HG02885 (cell line): ENCODE measurements around the gene KIT.

Source experiments
- ATAC-seq: cut with Tn5 transposase; IDR thresholded peaks from one replicate; pipeline ENCODE4 v1.9.1; 2021; ENCODE audit warnings: mild to moderate bottlenecking; ENCODE audit not compliant: unreplicated experiment, poor library complexity

The KIT gene

DNA sequence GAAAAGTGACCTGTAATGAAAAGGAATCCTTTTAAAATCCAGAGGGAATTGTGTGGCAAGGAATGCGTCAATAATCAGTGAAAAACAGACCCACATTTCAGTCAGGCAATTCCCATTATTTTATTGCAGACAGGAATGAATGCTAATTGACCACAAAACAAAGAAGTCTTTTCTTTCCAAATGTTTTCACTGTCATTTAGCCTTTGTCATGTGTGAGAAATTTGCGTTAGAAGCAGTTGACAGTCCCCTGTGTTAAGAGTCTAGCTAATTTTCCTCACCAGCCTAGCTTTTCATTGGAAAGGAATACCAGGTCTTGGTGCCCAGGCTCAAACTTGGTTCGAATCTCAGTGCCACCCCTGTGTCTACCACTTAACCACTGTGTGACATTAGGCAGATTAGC is 83.4 kb downstream of the KIT start:
- ATAC-seq: no peak

DNA sequence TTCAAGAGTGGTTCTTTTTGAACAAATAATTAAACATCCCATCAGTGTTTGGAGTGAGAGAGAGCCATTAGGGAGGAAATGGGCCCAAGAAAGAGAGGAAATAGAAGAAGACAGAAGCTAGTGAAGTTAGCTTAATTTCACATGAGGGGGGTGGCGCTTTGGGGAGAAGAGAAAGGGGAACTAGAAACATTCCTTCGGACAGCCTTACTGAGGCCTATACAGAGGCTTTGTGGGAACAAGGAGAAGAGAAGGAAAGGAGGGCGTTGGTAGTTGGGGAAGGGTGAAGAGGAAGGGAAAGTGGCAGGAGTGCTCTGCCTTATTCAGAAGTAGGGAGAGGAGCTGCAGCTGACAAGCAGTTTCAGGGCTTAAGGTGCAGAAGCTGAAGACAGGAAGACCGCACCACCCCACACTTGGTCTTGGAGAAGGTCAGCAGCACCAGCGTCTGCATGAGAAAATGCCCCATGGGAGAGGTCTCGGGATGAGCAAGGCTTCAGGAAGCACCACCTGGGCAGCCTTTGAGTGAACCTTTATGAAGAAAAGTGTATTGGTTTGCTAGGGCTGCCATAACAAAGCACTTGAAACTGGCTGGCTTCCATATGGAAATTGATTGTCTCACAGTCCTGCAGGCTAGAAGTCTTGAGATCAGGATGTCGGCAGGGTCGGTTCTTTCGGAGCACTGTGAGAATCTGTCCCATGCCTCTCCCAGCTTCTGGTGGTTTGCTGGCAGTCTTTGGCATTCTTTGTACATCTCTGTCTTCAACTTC is 85.1 kb downstream of the KIT start:
- no peak for ATAC-seq

- no peak for ATAC-seq
These were observed 85.8 kb downstream of the KIT start for GRCh38 chr4:54743562-54743961.

GRCh38 chr4:54744487-54744886 is 86.7 kb downstream of the KIT start:
- no peak for ATAC-seq

GRCh38 chr4:54745031-54745770 is 87.4 kb downstream of the KIT start:
- ATAC-seq: no peak

DNA sequence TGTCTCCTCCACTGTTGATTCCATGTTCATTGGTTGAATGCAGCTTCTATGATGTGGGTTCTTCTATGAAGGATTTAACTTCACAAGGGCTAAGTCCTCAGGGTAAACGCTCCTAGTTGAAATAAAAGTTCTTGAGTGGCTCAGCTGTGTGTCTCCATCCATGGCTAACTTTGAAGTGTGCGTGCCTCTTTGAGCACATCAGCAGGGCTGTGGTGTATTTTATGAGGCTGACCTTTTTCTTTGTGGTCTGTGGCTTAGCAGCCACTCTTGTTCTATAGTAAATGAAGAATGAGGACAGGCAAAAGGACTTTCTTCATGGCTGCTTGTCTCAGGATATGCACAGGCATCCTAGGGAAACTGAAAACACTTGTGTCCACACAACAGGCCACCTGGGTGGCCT is 88.5 kb downstream of the KIT start:
- ATAC-seq: peak; percentile 50

GRCh38 chr4:54750341-54750740 is 92.6 kb downstream of the KIT start:
- ATAC-seq: no peak

DNA sequence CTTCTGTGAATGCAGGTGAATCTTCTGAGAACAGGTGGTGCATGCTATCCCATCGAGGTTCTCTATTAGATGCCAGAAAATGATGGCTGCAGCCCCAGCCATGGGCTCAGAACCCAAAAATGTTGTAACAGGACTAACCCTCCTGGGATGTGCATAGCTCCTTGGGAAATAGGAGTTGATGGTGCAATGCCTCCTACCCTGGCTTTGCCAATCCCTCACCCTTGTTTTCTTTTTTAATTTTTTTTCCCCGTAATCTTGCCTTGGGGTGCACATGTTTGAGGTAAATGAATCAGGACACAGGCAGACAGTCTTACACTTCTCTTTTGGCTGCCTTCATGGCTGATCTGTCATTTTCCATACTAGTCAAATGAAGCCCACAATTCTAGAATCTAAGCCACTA is 96.6 kb downstream of the KIT start:
- no peak for ATAC-seq

GRCh38 chr4:54764476-54764875 is 106.7 kb downstream of the KIT start:
- no peak for ATAC-seq

GRCh38 chr4:54767376-54767775 is 109.6 kb downstream of the KIT start:
- no peak for ATAC-seq

DNA sequence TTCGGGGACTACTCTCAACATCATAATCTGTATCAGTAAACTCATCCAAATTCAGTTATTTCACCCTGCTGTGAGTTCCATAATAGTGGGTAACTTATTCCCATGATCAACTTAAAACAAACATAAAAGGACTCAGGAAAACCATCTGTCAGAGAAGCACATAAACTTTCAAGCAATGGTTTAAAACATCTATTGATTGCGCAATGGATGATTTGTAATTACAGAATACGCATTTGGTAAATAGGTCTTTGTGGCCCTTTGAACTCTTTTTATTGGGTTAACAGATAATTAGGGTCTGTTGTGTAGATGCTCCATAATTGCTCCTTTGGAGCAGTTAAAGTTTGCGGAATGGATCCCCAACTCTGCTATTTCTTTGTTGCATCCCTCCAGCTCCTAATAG is 115.3 kb downstream of the KIT start:
- no peak for ATAC-seq

DNA sequence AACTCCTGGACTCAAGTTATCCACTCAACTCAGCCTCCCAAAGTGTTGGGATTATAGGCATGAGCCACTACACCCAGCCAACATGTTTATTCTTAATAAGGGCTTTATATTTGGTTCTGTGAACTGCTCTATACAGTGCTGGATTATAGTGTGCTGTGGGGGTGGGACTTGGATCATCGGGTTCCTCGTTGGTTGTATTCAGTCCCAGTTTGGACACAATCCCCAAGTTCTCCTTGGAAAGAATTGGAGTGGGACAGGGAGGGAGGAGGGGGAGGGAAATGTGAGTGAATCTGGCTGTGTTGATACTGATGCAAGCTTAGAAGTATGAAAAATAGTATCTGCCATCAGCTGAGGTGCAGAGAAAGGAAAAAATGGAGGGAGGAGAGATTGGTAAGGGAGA is 121.3 kb downstream of the KIT start:
- ATAC-seq: no peak

DNA sequence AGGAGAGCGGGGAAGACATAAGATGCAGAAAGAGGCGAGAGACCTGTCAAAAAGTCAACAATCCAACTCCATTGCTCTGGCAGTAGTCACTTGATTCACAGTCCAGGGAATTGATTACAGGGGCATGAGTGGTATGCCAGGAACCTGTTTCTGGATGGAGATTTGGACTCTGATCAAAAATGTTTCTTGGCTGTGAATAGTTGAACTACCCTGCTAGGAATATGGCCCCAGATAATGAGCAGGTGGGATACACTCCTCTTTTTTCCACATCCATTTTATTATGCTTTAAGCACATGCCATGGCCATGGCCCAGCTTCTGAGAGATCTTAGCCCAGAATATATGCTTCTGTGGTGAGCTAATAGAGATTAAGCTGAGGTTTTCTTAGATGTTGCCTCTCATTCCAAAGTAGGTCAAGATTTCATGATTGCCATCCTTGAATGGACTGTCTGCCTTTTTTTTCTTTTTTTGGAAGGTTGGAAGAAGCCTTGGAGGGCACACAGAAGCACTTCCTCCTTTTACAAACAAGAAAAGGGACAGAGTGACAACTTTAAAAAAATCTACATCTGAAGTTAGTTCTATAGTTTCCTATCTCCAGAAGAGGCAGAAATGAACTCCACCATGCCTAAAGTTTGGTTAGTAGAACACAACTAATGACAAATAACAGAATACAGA is 121.9 kb downstream of the KIT start:
- ATAC-seq: no peak

DNA sequence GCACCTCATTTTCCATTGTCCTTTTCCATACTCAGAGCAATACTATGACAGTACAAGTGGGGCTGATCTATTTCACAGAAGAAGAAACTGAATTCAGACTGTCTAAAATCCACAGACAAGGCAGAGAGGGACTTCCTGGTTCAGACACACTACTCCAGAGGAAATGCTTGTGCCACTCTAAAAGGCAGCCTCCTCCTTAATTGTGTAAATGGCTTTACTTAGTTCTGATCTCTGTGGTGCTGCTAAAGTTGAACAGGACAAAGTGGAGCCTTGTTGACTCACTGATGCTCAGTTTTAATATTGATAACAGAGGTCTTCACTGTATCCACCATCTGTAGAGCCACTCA is 122.4 kb downstream of the KIT start:
- ATAC-seq: no peak

- no peak for ATAC-seq
These were observed 124.0 kb downstream of the KIT start for GRCh38 chr4:54781756-54782155.

DNA sequence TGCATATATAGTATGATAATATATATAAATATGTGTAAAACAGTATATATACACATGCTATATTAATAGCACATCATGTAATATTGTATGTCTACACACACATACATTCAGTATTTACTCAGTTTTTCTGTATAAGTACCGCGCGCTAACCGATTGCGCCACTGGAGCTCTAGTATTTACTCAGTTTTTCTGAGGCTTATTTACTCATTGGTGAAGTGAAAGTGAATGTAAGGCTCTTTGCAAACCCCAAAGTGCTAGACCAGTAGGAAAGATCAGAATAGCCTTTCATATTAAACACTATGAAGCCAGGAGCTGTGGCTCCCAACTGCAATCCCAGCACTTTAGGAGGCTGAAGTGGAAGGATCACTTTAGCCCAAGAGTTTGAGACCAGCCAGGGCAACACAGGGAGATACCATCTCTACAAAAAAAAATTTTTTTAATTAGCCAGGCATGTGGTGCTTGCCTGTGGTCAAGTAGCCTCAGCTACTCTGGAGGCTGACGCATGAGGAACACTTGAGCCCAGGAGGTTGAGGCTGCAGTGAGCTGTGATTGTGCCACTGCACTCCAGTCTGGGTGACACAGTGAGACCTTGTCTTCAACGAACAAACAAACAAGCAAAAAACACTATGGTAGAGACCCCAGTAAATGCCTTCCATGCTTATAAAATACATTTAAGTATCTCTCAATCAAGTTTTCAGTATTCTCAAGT is 125.8 kb downstream of the KIT start:
- ATAC-seq: no peak

DNA sequence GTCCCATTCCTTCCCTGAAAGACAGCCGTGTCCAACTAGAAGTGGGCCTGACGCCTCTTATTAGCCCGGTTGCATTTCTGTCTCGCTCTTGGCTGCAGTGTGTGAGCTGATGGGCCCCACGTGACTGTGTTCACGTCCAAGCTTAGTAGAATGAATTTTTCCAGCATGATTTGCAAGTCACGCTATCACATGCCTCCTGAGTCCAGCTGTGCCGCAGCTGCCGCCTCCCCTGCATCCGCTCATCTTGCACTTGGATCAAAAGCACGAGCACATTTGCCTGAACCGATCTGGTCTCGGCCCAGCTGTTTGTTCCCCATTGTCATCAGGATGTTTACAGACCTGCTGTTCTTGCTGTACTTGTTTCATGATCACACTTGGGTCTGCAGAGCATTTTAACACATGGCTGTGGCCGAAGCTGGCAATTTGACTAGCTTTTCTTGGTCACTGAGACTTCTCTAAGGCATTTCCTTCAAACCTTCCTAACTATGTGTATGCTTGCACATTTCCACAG is 126.5 kb downstream of the KIT start:
- no peak for ATAC-seq
